GM12891 (cell line): ENCODE results near the gene LSM2.

Experiments
- DNase-seq: peaks from one replicate; pipeline ENCODE4 v3.0.0; 2011; ENCODE audit warnings: low spot score; ENCODE audit not compliant: insufficient read length
- FAIRE-seq: peaks from 2 replicates; lab custom pipeline; 2011; peaks lifted over from hg19 to GRCh38; lab: Jason Lieb, UNC
- PAX5 ChIP-seq: IDR thresholded peaks from 2 replicates; pipeline ENCODE4 v1.6.1; 2011; ENCODE audit warnings: low read length, moderate library complexity, mild to moderate bottlenecking; ENCODE audit not compliant: insufficient read depth, severe bottlenecking
- POLR2A ChIP-seq: IDR thresholded peaks from 2 replicates; pipeline ENCODE4 v1.6.1; 2011; ENCODE audit warnings: low read depth, low read length, control low read depth
- POLR2AphosphoS5 ChIP-seq: IDR thresholded peaks from 2 replicates; pipeline ENCODE4 v1.6.1; 2011; ENCODE audit warnings: low read depth, low read length, control low read depth
- POU2F2 ChIP-seq: IDR thresholded peaks from 2 replicates; pipeline ENCODE4 v1.6.1; 2011; ENCODE audit warnings: low read depth, mild to moderate bottlenecking, control low read depth, low read length, moderate library complexity
- SPI1 ChIP-seq: IDR thresholded peaks from 2 replicates; pipeline ENCODE4 v1.6.1; 2011; ENCODE audit warnings: low read depth, low read length, control low read depth
- TAF1 ChIP-seq: IDR thresholded peaks from 2 replicates; pipeline ENCODE4 v1.6.1; 2011; ENCODE audit warnings: low read depth, low read length, control low read depth

The LSM2 gene

DNA sequence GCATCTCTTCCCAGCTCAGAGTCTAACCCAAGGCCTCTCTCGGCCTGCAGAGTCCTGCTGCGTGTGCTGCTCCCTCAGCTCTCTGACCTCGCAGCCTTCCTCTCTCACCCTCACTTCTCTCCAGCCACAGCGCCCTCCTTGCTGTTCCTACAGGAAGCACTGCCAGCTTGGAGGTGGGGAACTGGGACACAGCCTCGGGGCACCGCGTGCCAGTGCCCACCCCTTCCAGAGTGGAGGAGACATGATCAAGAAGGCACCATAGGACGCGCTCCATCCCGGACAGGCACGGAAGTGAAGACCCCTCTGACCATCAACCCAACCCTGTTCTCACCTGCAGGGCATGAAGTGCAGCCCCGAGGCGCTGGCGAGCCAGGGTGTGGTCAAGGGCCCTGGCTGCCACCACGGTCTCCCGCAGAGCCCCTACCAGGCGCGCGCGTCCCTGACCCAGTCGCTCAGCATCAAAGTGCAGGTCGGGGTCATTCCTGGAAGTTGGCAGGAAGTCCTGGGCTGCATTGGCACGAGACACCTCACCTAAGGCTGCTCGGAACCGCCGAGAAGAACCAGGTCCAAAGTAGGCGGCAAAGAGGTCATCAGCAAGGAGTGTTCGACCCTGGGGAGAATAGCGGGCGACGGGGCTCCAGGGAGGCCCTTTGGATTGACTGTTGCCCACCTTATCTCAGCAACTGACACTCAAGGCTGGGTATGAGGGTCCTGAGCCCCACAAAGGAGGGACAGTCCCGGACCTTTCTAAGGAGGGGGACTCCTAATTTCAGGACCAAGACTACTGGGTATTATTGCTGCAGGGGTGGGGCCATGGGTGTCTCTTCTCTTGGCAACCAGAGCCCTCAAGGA lies 30.9 kb downstream of the LSM2 start:
- TF ChIP-seq SPI1 (no peak), PAX5 (no peak), POU2F2 (no peak), POLR2AphosphoS5 (no peak), TAF1 (no peak), POLR2A (no peak)
- DNase-seq (no peak), FAIRE-seq (no peak)

DNA sequence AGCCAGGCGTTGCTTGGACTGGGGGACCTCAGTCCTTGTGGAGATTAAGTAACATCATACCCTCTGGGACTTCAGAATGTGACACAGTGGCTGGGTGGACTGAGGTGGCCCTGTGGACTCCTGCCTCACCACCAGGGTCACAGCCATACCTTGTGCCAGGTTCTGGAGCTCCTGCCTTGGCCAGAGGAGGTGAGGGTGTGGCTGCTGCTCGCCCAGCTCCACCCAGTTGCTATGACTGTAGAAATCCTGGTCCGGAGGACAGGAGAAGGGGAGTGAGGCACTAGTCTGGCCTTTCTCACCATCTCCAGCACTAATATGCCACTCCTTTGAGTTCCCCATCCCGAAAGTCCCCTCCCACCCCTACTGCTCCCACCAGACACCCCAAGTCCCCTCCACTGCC lies 31.6 kb downstream of the LSM2 start:
- no peak for DNase-seq
- no peak for FAIRE-seq
- TF ChIP-seq POLR2AphosphoS5 (no peak), PAX5 (no peak), TAF1 (no peak), POU2F2 (no peak), POLR2A (no peak)

DNA sequence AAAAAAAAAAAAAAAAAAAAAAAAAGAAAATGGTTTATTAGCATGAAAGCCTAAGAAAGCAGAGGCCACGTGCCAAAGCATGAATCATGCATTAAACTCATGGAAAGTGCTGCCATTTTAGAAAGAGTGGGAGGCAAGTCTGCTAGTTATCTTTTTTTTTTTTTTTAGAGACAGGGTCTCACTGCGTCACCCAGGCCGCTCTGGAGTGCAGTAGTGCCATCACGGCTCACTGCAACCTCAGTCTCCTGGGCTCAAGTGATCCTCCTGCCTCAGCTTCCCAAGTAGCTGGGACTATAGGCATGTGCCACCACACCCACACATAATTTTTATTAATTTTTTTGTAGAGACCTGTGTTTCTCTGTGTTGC lies 34.8 kb downstream of the LSM2 start:
- no peak for TF ChIP-seq PAX5
- TF ChIP-seq POLR2AphosphoS5, result no peak
- no peak for TF ChIP-seq POLR2A
- TF ChIP-seq POU2F2, result no peak
- no peak for TF ChIP-seq SPI1
- TF ChIP-seq TAF1, result no peak
- no peak for FAIRE-seq
- DNase-seq, result no peak

DNA sequence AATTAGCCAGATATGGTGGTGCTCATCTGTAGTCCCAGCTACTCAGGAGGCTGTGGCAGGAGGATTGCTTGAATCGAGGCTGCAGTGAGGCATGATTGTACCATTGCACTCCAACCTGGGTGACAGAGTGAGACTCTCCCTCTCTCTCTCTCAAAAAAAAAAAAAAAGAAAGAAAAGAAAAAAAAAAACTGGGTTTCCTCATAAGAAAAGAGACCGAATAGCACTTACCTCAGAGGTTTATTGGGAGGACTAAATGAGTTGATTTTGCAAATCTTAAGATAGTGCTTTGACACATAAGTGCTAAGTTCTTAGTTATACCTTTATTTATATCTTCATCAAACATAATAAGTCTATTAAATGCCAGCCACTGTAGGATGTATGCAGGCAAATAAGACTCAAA lies 35.9 kb downstream of the LSM2 start:
- TF ChIP-seq POU2F2, result no peak
- TF ChIP-seq SPI1, result no peak
- FAIRE-seq (no peak), DNase-seq (no peak)

DNA sequence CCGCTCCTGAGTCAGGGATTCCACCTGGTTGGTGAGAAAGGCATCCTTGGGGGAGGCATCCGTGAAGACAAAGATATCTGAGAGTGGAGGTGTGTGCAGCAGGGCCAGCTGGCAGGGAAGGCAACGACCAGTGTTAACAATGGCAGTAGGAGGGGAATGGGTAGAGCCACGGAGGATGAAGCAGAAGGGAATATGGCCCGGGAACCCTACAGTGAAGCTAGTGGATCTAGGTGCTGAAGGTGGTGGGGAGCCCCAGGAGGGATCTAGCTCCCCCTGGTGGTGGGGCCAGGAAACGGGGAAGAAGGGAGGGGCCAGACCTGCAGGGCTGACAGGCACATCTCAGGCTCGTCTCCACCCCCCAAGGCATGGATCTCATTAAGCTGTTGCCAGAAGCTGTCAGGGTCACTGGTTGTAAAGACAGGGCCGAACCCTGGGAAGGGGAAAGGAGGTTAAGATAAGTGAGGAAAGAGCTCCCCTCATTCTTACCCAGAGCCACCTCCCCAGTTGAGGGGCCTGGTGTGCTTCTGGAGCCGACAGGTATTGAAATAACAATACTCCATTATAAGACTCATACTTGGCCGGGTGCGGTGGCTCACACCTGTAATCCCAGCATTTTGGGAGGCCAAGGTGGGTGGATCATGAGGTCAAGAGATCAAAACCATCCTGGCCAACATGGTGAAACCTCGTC lies 36.9 kb downstream of the LSM2 start:
- peak; percentile 80 for FAIRE-seq
- DNase-seq, result peak; percentile 86
- TF ChIP-seq TAF1 (no peak), POLR2A (no peak), SPI1 (no peak), POU2F2 (no peak), PAX5 (no peak), POLR2AphosphoS5 (no peak)

DNA sequence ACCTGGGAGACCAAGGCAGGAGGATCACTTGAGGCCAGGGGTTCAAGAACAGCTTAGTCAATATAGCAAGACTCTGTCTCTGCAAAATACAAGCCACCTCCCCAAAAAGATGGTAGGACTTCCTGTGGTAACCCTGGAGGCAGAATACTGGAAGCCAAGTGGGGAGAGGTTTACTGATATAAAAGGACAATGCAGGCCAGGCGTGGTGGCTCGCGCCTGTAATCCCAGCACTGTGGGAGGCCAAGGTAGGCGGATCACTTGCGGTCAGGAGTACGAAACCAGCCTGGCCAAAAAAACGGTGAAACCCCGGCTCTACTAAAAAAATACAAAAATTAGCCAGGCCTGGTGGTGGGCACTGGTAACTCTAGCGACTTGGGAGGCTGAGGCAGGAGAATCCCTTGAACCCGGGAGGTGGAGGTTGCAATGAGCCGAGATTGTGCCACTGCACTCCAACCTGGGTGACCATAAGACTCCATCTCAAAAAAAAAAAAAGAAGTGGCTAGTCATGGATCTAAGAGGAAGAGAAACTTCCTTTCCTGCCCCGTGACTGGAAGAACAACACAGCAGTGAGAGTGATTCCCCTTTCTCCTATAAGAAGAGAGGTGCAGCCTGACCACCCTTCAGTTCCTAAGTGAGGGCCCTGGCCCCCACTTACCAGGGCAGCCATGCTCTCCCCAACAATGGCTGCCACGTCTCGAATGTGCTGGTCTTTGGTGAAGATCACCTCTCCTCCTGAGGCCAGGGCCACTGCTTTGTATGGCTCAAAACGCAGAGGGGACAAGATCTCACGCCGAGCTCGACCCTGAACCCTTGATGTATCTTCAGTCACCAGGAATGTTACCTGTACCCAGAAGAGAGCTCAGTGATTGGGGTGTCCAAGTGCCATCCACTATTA lies 38.2 kb downstream of the LSM2 start:
- TF ChIP-seq POU2F2, result no peak
- TF ChIP-seq PAX5, result no peak
- no peak for TF ChIP-seq POLR2AphosphoS5
- no peak for TF ChIP-seq POLR2A
- TF ChIP-seq SPI1, result no peak
- TF ChIP-seq TAF1, result no peak
- no peak for FAIRE-seq
- DNase-seq, result no peak

DNA sequence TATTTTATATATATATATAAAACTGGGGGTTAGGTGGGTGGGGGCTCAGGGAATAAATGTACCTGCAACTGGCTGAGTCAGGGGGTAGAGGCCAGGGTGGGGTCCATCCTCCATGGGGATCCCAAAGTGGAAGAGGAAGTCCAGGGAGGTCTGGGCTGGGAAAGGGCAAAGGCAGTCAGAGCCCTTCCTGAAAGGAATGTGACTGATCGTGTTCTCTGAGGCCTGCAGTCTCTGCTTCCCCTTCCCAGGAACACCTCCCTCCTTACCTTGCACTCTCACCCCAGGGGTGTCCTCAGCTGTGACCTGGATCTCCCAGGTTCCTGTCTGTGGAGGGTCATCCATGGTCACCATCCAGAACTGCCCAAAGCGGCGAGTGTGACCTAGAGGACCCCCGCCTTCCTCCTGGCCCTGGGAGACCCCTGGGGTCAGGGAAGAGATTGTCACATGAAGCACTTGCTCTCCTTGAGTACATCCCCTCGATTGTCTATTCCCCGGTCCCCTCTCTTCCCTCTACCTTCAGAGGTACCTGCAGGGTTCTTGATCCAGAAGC lies 39.6 kb downstream of the LSM2 start:
- no peak for FAIRE-seq
- no peak for TF ChIP-seq SPI1
- TF ChIP-seq POU2F2, result no peak
- TF ChIP-seq POLR2AphosphoS5, result no peak
- DNase-seq, result no peak

DNA sequence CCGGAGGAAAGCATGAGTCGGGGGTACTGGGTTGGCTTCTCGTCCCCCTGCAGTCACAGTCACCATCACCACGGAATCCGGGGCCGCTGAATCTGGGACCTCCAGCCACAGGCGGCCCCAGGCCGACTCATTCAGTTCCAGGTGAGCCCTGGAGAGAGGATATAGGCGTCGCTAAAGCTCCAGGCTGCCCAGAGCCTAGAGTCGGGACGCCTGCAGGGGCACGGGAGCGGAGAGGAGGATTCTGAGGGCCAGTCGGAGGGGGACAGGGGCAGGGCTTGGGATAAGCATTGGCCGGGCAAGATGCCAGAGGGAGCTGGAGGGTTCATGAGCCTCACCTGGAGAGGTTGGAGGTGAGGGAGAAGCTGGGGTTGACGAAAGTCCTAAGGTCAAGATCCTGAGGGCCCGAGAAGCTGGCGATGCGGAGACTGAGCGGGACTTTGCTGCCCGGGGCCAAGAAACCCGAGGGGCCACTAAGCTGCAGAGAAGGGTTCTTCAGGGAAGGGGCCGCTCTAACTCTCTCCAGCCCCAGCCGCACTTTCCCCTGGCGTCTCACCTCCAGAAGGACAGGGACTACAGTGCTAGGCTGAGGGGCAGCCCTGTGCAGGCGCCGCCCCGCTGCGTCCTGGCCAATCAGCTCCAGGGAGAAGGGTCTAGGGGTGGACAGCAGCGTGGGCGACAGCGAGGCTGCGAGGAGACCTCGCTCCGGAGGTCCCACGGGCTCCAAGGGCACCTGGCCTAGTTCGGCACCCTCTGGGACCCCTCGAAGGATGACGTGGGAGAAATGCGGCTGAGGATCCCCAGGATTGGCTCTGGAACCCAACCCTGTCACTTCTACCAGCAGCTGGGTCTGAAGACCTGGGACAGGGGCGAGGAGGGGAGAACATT lies 40.6 kb downstream of the LSM2 start:
- TF ChIP-seq POU2F2 (no peak), PAX5 (no peak), TAF1 (no peak), POLR2AphosphoS5 (no peak), POLR2A (no peak), SPI1 (no peak)

More for the DNA sequence above, 40.6 kb downstream of the LSM2 start:
- DNase-seq (no peak), FAIRE-seq (peak; percentile 41)
